Naive B cell (primary cell): ENCODE measurements around the gene ARNT2. TPM values are rescaled to one million over a fixed set of nuclear protein-coding genes. Genes with fewer than 3 reads are reported as not detected.

Experiments used
- ATAC-seq, 2 donors: fragments of 150-1000 bp; cut with Tn5 transposase; 2 replicates each; pipeline ENCODE4 v1.10.0; 2021; ENCODE audit warnings: low read depth in 2 of 2, mild to moderate bottlenecking in 2 of 2, moderate library complexity in 2 of 2
- DNase-seq: peaks from one replicate; pipeline ENCODE4 v3.0.0; 2022
- H3K27ac Mint-ChIP-seq, 6 donors: one replicate each; pipeline ENCODE4 v1.8.0; 2020 to 2022; ENCODE audit warnings: mild to moderate bottlenecking in 6 of 6, mixed read lengths in 6 of 6, moderate library complexity in 5 of 6, inconsistent platforms in 2 of 6
- H3K27me3 Mint-ChIP-seq, 3 donors: one replicate each; pipeline ENCODE4 v1.8.0; 2021 to 2022; ENCODE audit warnings: mixed read lengths in 3 of 3, mild to moderate bottlenecking in 1 of 3
- H3K36me3 Mint-ChIP-seq, 2 donors: one replicate each; pipeline ENCODE4 v1.8.0; 2020 to 2022; ENCODE audit warnings: mixed read lengths in 2 of 2, inconsistent platforms in 1 of 2, mild to moderate bottlenecking in 1 of 2
- H3K4me1 Mint-ChIP-seq, 3 donors: one replicate each; pipeline ENCODE4 v1.8.0; 2020 to 2022; ENCODE audit warnings: mixed read lengths in 3 of 3, inconsistent platforms in 1 of 3, mild to moderate bottlenecking in 1 of 3, moderate library complexity in 1 of 3
- H3K4me3 Mint-ChIP-seq, 8 donors: one replicate each; pipeline ENCODE4 v1.8.0; 2020 to 2022; ENCODE audit warnings: mild to moderate bottlenecking in 8 of 8, mixed read lengths in 8 of 8, moderate library complexity in 8 of 8, inconsistent platforms in 2 of 8
- H3K9me3 Mint-ChIP-seq, 7 donors: one replicate each; pipeline ENCODE4 v1.8.0; 2020 to 2022; ENCODE audit warnings: mixed read lengths in 7 of 7, mild to moderate bottlenecking in 5 of 7, inconsistent platforms in 2 of 7, moderate library complexity in 1 of 7
- polyA plus RNA-seq, 6 donors: library from polyadenylated mRNA; unstranded; fragments of 300-500 nt; fragmentation: Illumina TruSeq; gene quantifications; one replicate each; pipeline ENCODE4 v1.2.3, GENCODE V29; 2021; ENCODE audit warnings: low read depth in 6 of 6

ARNT2 gene
- polyA plus RNA-seq, 6 donors from 2014 or later = not detected

DNA sequence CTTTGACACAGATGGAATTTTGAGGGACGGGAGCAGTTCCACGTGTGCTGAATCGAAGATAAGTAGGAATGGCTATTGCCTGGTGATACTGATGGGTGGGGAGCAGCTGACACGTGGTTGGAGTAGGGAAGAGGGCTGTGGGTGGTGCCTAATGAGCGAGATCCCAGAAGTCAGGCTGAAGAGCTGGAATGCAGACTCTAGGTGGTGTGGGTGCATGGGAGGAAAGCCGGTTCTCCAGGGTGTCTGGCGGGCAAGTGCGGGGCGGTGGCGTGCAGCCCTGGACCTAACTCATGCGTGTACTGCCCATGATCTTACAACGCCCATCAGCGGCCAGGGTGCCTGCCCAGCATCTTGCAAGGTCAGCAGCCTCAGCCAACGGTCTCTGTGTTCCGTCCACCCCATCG lies 63.1 kb downstream of the ARNT2 start:
- Mint-ChIP-seq H3K27ac (no peak overlapping the region), H3K27me3 (peaks cover 7 to 36% (median 26%) of the 10 kb centered on the region in 3 donors)
- no peak for ATAC-seq

DNA sequence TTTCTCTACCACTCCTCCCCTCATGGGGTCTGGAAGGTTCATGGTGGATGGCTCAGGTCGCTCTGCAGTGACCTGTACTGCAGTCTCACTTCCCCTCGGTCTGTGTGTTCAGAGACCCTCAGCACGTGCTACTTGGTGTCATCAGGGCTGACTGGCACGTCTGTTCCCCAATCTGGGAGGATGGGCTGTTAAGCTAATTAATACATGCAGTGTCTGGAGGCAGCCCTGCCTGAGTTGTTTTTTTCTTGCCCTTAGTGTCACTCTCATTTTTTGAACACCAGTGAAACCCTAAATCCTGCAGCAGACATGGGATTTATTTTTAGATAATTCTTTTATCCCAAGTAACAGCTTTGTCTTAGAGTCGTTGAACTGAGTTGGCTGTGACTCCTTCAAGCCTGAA lies 64.6 kb downstream of the ARNT2 start:
- H3K27ac Mint-ChIP-seq = no peak overlapping the region
- no peak overlapping the region for H3K4me3 Mint-ChIP-seq
- no peak for DNase-seq
- H3K27me3 Mint-ChIP-seq = peaks cover 17 to 51% (median 36%) of the 10 kb centered on the region in 3 donors
- no peaks in the 10 kb centered on the region for H3K9me3 Mint-ChIP-seq
- H3K4me1 Mint-ChIP-seq = no peaks in the 10 kb centered on the region
- H3K36me3 Mint-ChIP-seq = no peaks in the 10 kb centered on the region
- ATAC-seq = no peak

More for the DNA sequence above, 63.1 kb downstream of the ARNT2 start:
- no peaks in the 10 kb centered on the region for H3K36me3 Mint-ChIP-seq
- DNase-seq = no peak
- no peaks in the 10 kb centered on the region for H3K9me3 Mint-ChIP-seq
- no peaks in the 10 kb centered on the region for H3K4me1 Mint-ChIP-seq
- H3K4me3 Mint-ChIP-seq = no peak overlapping the region

DNA sequence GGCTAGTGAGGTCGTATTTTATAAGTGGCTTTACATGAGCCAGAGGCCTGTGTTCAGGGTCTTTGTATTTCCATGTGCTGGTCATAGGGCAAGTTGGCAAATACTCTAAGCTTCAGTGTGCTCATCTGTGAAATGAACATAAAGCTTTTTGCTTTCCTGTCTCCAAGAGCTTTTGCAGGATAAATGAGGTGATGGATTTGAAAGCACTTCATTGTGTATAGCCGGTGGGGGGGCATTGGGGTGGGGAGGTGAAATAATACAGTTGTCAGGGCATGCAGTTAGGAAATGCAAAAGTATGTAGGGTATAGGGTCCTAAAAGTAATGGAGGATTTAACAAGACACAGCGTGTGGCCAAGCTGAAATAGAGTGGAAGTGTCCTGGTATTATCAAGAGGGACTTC lies 67.7 kb downstream of the ARNT2 start:
- Mint-ChIP-seq H3K27ac (peak overlapping the region in 1 of 6 donors; percentile 29), H3K4me3 (no peak overlapping the region), H3K36me3 (no peaks in the 10 kb centered on the region), H3K9me3 (peaks cover 2 to 23% (median 6%) of the 10 kb centered on the region in 7 donors), H3K4me1 (no peaks in the 10 kb centered on the region), H3K27me3 (peaks cover 22 to 48% (median 41%) of the 10 kb centered on the region in 3 donors)
- no peak for ATAC-seq
- DNase-seq = no peak

DNA sequence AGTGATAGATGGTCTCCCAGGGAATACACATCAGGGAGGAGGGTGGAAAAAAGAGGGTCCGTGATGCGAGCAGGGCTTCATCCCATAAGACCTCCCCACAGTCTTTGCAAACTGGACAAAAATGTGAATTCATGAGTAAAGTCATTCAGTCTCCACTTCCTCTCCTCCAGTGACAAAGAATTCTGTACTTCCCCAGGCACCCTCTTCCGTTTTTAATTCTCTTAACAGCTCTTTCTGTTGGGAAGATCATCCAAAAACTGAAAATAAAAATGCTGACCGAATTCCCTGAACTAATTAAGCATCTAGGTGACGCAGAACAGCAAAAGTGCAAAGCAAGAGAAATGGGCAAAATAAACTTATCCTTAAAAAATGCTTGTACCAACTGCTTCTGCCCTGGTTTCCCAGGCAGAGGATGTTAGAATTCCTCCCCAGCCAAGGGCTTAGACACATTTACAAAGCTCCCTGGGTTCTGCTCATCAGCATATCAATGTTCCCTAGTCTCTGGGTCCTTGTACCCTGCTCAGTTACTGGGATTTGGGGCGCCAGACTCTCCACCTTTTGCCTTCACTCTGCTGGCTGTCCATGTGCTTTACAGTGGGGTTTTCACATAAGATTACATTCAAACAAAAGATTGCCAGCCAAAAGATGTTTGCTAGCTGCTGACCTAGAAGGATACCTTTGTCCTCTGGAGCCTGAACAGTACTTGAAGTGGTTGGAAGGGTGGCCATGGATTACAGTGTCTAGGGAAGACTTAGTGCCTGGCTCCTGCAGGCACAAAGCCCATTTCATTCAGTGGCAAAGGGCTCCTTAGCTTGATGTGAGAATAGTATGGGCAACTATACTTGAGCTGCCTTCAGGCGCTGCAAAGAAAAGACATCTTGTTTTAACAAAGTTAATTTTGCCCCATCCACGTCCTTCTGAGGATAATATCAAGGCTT lies 69.4 kb downstream of the ARNT2 start:
- no peak overlapping the region for H3K27ac Mint-ChIP-seq
- no peak overlapping the region for H3K4me3 Mint-ChIP-seq
- no peak for DNase-seq
- peaks cover 5 to 32% (median 13%) of the 10 kb centered on the region in 7 donors for H3K9me3 Mint-ChIP-seq
- no peak for ATAC-seq
- no peaks in the 10 kb centered on the region for H3K4me1 Mint-ChIP-seq
- H3K36me3 Mint-ChIP-seq = no peaks in the 10 kb centered on the region
- peaks cover 22 to 36% (median 32%) of the 10 kb centered on the region in 3 donors for H3K27me3 Mint-ChIP-seq

DNA sequence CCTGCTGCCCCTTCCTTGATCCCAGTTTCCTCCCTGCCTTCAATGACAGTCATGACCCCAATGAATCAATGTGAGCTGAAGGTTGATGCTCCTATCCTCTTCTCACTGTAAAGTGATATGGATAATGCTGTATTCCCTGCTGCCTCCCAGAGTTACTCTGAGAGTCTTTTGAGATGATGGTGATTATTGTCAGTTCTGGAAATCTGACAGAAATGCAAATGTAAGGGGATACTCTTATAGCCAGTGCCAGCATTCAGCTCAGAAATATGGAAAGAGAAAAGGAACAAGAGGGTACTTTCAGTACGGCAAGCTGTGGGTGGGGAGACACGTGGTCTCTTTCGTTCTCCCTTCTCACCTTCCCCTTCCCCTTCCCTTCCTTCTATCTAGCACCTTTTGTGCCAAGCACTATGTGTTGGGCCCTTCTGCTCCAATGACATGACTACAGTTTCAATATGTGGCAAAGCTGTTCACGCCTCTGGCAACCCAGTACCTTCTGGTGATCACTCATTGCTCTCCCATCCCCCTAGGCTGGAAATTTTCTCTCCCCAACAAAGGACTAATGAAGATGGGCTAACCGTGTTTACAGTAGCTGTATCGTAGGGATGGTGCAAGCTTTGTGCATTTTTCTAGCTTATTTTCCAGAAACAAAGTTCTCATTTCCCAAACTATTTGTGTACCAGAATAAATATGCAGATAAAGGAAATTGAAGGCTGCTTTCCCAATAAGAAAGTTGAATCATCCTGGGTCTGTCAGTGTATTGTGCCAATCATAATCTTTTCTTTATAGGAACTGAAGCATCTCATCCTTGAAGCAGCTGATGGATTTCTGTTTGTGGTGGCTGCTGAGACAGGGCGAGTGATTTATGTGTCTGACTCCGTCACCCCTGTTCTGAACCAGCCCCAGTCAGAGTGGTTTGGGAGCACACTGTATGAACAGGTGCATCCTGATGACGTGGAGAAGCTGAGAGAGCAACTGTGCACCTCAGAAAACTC lies 70.3 kb downstream of the ARNT2 start:
- no peak overlapping the region for H3K4me3 Mint-ChIP-seq
- H3K9me3 Mint-ChIP-seq = peaks cover 5 to 32% (median 13%) of the 10 kb centered on the region in 7 donors
- DNase-seq (no peak), ATAC-seq (no peak)
- no peaks in the 10 kb centered on the region for H3K36me3 Mint-ChIP-seq
- no peak overlapping the region for H3K27ac Mint-ChIP-seq
- no peaks in the 10 kb centered on the region for H3K4me1 Mint-ChIP-seq
- H3K27me3 Mint-ChIP-seq = peaks cover 22 to 36% (median 29%) of the 10 kb centered on the region in 3 donors

DNA sequence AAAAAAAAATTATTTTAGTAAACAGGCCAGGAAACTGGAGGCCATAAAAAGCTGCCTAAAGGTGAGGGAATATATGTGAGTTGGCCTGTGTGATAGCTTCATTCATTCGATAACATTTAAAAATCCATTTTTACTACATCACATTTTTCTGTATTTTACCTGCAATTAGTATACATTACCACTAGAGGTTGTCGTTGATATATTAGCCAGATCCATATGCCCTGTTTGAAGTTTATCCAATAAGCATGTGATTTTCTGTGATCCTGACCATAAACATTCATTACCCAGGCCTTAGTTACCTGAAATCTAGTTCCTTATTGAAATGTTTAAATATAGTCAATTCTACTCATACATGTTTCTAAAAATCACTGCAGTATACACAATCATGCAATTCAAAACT lies 71.4 kb downstream of the ARNT2 start:
- Mint-ChIP-seq H3K4me1 (no peaks in the 10 kb centered on the region), H3K27me3 (peaks cover 22 to 32% (median 29%) of the 10 kb centered on the region in 3 donors), H3K36me3 (no peaks in the 10 kb centered on the region), H3K9me3 (peaks cover 5 to 32% (median 13%) of the 10 kb centered on the region in 7 donors), H3K27ac (no peak overlapping the region), H3K4me3 (no peak overlapping the region)
- DNase-seq = no peak
- no peak for ATAC-seq

DNA sequence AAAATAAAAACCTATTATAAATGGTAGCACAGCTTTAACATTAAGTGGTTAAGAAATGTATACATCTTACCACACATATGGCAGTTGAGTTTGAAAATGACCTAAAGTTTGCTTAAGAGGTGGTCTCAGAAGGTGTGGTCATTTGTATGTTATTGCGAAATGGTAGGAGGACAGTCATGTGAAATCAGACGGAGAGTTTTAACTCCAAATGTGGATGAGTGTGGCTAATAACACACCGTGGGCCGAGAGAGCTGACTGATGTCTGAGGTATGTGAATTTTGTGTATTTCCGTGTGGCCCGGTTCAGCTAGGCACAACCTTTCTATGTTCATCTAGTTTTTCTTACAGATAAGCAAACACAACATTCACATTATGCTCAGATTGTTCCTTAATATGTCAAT lies 71.9 kb downstream of the ARNT2 start:
- Mint-ChIP-seq H3K4me3 (no peak overlapping the region), H3K27ac (no peak overlapping the region), H3K27me3 (peaks cover 22 to 32% (median 26%) of the 10 kb centered on the region in 3 donors), H3K36me3 (no peaks in the 10 kb centered on the region), H3K9me3 (peaks cover 5 to 32% (median 13%) of the 10 kb centered on the region in 7 donors), H3K4me1 (no peaks in the 10 kb centered on the region)
- ATAC-seq (no peak), DNase-seq (no peak)

DNA sequence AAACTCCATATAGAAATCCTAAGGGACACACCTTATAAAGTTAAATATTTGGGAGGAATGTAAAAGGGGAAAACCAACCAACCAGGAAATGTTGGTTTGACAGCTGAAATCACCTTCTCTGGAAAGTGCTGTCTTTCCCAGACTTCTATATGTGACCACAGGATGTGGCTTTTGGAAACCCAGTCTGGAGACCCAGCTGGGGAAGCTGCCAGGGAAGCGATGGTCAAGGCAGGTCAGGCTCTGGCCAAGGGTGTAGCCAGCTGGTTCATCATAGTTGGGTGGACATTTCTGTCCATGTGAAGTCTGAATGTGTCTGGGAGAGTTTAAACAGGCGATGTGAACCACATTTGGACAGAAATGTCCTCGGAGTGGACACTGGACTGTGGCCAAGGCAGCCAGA lies 73.9 kb downstream of the ARNT2 start:
- no peak overlapping the region for H3K4me3 Mint-ChIP-seq
- no peaks in the 10 kb centered on the region for H3K36me3 Mint-ChIP-seq
- peaks cover 5 to 32% (median 13%) of the 10 kb centered on the region in 7 donors for H3K9me3 Mint-ChIP-seq
- peaks cover 7 to 21% (median 8%) of the 10 kb centered on the region in 3 donors for H3K27me3 Mint-ChIP-seq
- ATAC-seq = no peak
- peak overlapping the region in 1 of 6 donors; percentile 25 for H3K27ac Mint-ChIP-seq
- DNase-seq = no peak
- no peaks in the 10 kb centered on the region for H3K4me1 Mint-ChIP-seq

DNA sequence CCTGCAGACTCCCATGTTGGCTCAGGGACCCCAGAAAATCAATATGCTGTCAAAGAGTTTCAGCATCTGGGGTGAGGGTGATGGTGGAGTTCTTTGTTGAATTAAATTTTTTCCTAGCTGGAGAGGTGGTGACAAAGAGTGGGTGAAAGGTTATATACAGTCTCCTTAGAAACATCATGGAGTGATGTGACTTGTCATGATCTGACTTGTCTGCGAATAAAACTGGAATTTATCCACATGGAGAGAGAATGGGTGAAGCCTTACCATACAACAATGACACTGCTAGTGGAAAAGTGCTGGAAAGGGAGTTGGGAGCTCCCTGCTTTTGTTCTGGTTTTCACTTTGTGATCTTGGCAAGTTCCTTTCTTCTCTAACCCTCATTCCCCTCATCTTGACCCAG lies 75.0 kb downstream of the ARNT2 start:
- H3K4me1 Mint-ChIP-seq = no peaks in the 10 kb centered on the region
- H3K9me3 Mint-ChIP-seq = peaks cover 5 to 32% (median 13%) of the 10 kb centered on the region in 7 donors
- no peaks in the 10 kb centered on the region for H3K36me3 Mint-ChIP-seq
- H3K4me3 Mint-ChIP-seq = no peak overlapping the region
- no peak overlapping the region for H3K27ac Mint-ChIP-seq
- no peak for DNase-seq
- H3K27me3 Mint-ChIP-seq = peaks cover 0 to 10% (median under 1%) of the 10 kb centered on the region in 3 donors
- ATAC-seq = no peak

DNA sequence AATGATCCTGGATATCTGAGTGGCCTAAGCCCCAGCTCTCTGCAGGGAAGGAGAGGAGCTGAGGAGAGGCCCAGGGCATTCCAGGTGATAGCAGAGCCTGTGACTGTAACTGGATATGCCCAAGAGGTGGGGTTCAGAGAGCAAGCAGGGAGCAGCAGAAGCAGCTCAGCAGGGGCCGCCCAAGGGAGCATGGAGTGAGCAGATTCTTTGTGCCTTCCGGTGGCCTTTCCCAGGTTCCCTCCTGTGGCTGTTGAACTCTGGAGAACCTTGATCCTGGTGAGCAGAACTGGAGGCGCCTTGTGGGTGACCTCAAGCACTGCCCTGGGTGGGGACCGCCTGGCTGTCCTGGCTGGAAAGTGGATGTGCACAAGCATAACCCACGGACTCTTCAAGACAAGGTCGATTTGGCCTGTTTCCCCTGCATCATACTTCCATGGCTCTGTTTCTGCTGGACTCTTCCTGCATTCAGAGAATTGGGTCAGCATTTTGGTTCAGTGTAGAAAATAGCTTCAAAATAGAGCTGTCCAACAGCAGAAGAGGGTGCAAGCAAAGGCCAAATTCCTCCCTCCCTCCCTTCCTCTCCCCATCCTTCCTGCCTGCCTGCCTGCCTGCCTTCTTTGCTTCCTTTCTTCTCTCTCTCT lies 76.1 kb downstream of the ARNT2 start:
- no peaks in the 10 kb centered on the region for H3K36me3 Mint-ChIP-seq

DNA sequence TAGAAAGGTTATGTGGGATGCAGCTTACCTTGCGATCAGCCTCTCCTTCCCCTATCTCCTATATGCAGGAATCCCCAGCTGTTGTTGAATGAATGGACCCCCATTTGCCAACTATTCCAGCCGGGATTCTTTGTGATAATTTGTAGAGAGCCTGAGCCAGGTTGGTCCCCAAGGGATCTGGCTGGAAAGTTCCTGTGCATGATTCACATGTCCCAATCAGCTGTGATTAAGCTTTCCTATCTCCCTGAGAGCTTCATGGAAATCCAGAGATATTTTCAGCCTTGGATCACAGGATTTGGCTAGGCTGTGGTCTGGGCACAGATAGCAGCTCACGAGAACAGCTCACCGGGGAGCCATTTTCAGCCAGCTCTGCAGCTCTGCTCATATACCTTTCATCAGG lies 76.7 kb downstream of the ARNT2 start:
- Mint-ChIP-seq H3K4me3 (no peak overlapping the region), H3K36me3 (no peaks in the 10 kb centered on the region), H3K27ac (no peak overlapping the region), H3K9me3 (peaks cover 0 to 18% (median 8%) of the 10 kb centered on the region in 7 donors), H3K4me1 (no peaks in the 10 kb centered on the region), H3K27me3 (peaks cover 0 to 7% (median 0%) of the 10 kb centered on the region in 3 donors)
- no peak for ATAC-seq
- DNase-seq = no peak

More for the DNA sequence above, 76.1 kb downstream of the ARNT2 start:
- no peak for DNase-seq
- Mint-ChIP-seq H3K9me3 (peaks cover 3 to 23% (median 10%) of the 10 kb centered on the region in 7 donors), H3K27ac (no peak overlapping the region), H3K4me3 (no peak overlapping the region), H3K4me1 (no peaks in the 10 kb centered on the region), H3K27me3 (peaks cover 0 to 7% (median 0%) of the 10 kb centered on the region in 3 donors)
- no peak for ATAC-seq

DNA sequence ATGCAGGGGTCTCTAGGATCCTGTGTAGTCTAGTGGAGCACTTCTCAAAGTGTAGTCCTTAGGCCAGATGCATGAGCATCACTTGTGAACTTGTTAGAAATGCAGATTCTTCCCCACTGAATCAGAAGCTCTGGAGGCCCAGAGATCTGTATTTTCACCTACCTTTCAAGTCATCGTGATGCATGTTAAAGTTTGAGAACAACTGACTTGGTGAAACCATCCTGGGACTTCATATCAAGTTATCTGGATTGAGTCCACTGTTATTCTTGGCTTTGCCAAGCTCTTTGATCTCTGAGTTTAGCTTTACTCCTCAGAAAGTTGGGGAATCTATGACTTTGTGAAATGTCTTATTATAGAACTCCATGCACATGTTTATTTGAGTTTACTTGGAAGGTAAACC lies 78.5 kb downstream of the ARNT2 start:
- Mint-ChIP-seq H3K27me3 (peaks cover 0 to 7% (median 7%) of the 10 kb centered on the region in 3 donors), H3K27ac (no peak overlapping the region), H3K9me3 (peaks cover 0 to 2% (median 0%) of the 10 kb centered on the region in 7 donors), H3K4me3 (no peak overlapping the region), H3K4me1 (no peaks in the 10 kb centered on the region), H3K36me3 (no peaks in the 10 kb centered on the region)
- DNase-seq = no peak
- no peak for ATAC-seq

DNA sequence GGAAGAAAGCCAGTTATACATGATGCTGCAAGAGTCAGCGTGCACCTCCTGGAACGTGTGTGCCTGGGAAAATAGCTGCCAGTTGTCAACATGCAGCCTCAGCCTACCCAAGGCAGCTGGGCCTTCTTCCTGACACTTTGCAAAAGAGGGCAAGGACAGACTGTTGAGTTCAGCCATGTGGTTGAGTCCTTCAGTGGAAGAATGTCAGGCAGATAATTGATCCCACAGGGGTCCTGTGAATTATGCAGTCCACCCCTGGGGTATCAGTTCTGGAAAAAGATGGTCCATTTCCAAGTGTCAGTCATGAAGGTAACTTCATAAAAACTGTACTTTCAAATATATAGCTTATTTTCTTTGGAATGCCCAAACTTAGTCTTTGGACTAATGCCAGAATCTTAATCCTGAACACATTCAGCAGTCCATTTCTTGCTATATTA lies 79.6 kb downstream of the ARNT2 start:
- no peak for ATAC-seq
- Mint-ChIP-seq H3K36me3 (no peaks in the 10 kb centered on the region), H3K27ac (no peak overlapping the region), H3K9me3 (no peaks in the 10 kb centered on the region), H3K4me3 (no peak overlapping the region), H3K27me3 (peaks cover 0 to 7% (median 7%) of the 10 kb centered on the region in 3 donors), H3K4me1 (no peaks in the 10 kb centered on the region)
- no peak for DNase-seq
